Stimulated activated CD8-positive, alpha-beta memory T cell treated with anti-CD3 and anti-CD28 coated beads, Interleukin-7, amount 100 ng/mL, for 4 hours (primary cell): ENCODE measurements around the gene SYNJ1.
"Not testable (repeated sequence)": the region's sequence is repeated elsewhere in the genome, so short reads cannot be mapped to it uniquely, and the experiment has no call there.

Experiments
- DNase-seq, 2 donors: peaks; one replicate each; pipeline ENCODE4 v3.0.0-alpha.2; 2020; ENCODE audit warnings: low read depth in 2 of 2

SYNJ1 gene

DNA sequence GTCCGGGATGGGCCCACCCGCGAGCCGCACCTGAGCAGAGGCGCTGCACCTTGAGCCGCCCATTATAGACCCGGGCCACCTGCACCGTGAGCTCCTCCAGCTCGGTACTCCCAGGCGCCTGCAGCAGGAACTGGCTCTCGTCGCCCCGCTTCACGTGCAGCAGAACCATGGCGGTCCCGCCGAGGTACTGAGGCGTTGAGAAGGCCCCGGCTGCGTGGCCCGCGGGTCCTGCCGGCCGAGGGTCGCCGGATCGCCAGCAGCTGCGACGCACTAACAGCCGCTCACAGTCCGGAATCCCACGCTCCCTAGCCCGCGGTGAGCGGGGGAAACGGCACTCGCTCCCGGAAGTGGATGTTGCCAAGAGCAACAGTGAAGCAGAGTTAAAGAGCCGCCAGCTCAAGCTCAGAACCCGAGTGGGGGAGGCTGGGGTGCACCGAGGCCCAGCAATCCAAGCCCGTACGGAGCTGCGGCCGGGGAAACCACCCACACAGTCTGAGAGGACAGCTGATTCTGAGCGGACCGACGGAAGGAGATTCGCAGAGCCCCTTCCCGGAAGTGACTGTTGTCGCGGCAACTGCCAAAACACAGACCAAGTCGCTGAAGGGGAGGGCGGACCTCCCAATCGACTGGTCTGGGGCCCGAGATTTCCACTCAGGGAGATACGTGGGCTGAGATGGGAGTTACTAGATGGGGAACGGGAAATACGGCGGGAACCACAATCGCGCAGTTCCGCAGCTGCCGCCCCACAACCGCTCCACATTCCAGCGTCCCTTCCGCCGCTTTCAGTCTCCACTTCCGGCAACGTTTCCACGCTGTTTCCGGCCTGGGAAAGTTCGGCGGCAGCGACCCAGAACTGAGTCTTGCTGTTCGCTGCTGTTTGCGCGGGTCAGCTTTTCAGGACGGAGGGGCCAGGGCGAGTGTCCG lies 115.5 kb downstream of the SYNJ1 start, which contains the start of gene CFAP298:
TSS of gene CFAP298 (minus strand) at position 303 of the 924 bp plus-strand sequence. CDS start at position 169, 134 bp downstream.
- peak; percentile 74 to 80 for DNase-seq

DNA sequence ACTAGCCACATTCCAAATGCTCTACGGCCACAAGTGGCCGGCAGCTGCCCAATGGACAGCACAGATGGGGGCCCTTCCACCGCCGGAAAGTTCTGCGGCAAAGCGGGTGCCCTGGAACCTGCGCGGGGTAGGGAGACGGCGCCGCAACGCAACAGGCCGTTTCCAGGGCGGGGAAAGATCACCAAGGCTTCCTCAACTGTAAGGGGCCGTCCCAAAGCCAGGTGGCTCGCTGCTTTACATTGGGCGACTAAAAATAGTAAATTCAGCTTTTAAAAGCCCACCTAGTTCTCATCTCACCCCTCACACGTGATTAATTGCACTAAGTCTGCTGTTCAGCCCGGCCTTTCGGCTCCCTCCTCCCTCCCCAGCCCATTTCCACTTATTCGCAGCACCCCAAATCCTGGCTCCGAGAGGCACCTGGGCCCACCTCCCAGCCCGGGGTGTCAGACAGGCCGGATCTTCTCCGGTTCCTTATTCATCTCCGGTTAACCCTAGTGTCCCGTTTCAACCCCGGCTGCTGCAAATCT lies 116.3 kb downstream of the SYNJ1 start:
- peak; percentile 10 to 17 for DNase-seq

DNA sequence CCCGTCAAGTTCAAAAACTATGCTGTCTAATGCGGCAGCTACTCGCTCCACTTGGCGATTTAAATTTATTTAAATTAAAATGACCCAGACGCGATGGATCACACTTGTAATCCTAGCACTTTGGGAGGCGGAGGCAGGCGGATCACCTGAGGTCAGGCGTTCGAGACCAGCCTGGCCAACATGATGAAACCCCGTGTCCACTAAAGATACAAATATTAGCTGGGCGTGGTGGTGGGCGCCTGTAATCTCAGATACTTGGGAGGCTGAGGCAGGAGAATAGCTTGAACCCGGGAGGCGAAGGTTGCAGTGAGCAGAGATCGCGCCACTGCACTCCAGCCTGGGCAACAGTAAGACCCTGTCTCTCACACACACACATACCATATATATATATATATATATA lies 116.9 kb downstream of the SYNJ1 start:
- not testable (repeated sequence) for DNase-seq

DNA sequence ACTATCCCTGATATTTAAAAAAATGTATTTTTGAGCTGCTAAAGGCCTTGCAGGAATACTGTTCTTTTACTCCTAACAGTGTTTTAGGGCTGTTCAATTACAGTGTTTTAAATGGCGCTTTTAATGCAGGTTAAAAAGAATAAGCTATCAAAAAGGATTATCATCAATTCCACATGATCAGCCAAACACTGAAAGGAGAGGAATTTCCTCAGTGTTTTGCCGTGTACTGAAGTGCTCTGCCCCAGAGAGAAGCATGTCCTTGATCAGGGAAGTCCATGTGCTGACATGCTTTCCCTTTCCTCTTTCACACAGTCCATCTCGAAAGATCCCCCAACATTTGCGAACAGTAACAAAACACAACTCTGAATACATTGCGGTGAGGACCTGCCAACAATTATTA lies 119.0 kb downstream of the SYNJ1 start:
- DNase-seq: no peak

DNA sequence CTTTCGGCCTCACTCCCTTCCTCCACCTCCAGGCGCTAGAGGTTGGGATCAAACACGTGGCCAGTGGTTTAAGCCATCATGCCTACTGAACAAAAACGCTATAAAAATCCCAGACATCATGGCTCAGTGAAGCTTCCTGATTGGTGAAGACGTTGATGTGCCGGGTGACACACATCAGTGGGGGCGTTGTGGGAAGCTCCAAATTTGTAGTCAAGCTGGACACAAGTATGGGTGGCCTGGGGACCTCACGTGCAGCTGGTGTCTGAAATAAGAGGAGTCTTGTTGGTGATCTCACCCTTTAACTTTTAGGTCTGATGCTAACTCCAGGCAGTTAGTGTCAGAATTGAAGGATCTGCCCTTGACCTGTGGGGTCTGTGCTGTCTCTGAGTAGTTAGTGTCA lies 122.3 kb downstream of the SYNJ1 start:
- DNase-seq: no peak

DNA sequence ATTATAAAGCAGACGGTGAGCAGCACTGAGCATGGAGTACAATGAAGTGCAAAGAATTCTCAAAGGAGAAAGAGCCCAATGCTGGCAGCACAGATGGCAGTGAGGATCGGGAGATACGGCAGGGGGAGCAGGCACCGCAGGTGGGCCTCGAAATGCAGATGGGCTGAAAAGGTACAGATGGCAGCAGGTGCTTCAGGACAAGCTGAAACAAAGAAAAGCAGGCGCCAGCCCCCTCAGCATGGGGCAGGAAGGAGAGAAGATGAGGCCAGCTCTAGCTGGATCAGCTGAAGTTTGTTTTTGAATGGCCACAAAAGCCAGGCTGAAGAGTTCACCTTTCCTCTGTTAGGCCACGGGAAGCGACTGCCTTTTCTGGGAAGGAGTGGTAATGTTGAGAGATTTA lies 123.3 kb downstream of the SYNJ1 start:
- DNase-seq: no peak

DNA sequence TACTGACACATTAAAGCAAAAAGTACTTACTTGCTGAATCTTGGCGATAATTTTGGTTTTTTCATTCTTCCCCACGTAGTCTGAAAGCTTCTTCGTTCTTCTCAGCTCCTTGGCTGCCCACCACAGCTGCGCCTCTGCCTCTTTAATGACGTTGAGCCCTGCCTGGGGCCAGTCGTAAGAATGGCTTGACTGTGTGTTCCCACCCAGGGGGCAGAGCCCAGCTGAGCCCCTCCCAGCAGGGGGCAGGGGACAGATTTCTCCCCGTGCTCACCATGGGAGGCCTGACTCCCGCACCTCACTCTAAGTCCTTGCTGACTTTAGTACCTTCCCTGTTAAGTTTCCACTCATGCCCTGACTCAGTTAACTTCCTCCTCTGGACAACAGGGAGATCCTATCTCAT lies 124.7 kb downstream of the SYNJ1 start:
- DNase-seq: no peak

DNA sequence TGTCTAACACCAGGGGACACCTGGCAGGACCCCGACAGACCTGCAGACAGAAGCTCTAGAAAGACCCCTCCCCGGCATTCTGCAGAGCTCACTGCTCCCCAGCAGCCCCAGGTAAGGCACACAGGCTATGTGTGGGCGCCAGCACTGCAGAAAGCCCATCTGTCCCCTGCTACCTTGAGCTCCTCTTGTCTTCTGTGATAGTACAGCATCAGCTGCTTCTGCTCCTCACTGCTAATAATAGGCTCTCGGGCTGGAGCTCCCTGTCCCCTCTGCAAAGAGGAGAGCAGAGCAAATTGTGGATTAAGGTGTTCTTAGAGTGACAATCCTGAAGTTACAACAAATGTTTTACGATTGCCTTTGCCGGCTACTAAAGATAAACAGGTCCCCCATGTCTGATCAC lies 125.7 kb downstream of the SYNJ1 start:
- no peak for DNase-seq

DNA sequence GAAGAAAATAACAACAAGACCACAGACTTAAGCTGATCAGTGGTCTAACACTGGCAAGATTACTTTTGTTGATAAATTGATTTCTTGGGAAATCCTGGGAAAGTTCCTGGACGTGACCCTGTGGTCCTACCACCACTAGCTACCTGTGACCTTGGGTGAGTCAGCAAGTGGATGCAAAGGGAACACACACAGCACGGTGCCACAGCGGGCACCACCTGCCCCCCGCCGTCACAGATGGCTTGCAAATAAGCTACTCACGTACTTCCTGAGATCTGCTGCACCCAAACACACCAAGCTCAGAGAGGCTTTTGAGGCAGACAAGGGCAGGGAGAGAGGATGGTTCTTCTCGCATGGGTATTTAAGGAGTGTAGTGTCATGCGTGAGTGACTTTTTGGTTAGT lies 128.3 kb downstream of the SYNJ1 start:
- no peak for DNase-seq

DNA sequence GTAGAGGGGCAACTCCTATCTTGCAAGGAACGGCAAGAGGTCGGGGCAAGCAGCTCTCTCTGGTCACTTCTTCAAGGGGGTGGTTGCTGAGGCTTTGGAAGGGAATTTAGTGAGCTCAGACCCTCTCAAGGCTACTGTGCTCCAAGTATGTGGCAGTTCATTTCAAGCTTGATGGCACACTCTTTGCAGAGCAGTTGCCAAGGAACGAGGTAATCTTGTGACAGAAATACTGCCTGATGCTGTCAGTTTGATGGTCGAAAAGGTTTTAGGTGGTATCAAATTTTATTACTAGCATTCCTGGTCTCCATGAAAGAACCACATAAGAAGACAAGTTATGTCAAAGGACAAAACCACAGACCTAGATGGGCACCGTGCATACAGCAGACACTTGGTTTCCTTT lies 128.7 kb downstream of the SYNJ1 start:
- DNase-seq: no peak

DNA sequence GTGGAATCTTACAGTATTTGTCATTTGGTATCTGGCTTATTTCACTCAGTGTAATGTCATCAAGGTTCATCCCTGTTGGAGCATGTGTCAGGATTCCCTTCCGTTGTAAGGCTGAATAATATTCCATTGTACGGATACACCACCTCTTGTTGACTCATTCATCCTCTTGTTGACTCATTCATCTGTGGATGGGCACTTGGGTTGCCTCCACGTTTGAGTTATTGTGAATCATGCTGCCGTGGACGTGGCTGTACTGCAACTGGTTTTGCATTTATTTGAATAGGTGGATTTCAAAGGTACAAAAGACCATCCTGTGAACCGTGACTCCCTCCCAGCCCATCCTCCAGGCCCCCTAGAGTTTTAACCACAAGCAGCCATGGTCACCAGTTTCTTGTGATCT lies 130.6 kb downstream of the SYNJ1 start:
- no peak for DNase-seq

DNA sequence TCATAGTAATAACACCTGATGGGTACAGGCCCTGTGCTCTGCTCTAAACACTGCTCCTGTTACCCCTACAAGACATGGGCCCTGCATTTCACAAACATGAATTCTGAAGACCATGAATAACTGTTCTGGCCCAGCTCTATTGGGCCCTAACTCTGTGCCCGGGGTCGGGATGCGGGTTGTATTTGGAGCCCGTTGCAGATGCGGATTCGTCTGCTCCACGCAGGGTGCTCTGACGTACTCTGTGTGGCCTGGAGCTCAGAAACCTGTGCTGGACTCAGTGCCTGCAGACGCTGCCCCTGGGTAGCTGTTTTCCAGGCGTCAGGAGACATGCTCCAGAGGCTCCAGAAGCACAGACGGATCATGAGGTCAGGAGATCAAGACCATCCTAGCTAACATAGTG lies 132.4 kb downstream of the SYNJ1 start:
- DNase-seq: no peak

DNA sequence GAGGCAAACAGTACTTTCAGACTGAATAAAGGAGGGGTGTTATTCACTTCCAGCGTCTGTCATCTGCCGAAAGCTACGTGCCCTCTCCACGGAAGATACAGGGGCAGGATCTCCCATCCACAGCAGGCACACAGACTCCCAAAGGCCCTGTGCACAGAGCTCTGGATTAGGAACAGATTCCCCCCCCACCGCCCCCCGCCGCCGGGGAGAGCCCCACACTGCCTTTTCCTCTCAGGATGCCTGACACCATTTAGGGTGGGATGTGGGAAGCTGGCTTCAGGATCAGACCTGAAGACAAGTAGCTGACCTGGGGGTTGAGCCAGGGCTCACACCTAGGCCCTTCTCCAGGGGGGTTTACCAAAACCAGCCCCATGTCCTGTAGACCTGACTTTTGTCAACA lies 134.1 kb downstream of the SYNJ1 start:
- DNase-seq: no peak

DNA sequence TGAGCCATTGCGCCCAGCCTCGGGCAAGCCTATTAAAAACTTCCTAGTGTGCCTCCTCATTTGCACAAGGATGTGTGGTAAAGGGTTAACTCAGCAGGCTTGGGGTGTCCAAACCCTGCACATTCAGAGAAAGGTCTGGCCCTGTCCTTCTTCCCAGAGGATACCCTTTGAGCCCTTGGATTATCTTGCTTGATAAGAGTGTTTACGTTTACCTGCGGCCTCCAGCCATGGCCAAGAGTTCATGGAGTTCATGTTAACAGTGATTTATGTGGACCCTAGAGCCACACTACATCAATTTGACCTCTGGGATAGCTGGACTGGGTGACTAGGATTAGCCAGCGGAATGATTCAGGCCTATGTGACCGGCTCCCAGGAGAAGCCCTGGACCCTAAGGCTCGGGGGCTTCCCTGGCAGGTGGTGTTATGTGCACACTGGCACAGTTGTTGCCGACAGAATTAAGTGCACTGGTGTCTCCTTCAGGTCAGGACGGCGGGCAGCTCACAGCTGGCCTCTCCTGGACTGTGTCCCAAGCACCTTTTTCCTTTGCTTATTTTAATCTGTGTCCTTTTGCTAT lies 134.8 kb downstream of the SYNJ1 start:
- no peak for DNase-seq

DNA sequence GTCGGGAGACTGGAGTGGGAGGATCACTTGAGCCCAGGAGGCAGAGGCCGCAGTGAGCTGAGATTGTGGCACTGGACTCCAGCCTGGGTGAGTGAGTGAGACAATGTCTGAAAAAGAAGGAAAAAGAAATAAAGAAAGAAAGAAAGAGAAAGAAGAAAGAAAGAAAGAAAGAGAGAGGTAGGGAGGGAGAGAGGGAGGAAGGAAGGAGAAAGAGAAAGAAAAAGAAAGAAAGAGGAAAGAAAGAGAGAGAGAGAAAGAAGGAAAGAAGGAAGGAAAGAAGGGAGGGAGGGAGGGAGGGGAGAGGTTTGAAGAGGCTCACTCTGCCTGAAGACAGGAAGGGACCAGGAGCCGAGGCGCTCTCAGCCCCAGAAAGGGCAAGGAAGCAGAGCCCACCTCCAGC lies 137.7 kb downstream of the SYNJ1 start:
- no peak for DNase-seq

DNA sequence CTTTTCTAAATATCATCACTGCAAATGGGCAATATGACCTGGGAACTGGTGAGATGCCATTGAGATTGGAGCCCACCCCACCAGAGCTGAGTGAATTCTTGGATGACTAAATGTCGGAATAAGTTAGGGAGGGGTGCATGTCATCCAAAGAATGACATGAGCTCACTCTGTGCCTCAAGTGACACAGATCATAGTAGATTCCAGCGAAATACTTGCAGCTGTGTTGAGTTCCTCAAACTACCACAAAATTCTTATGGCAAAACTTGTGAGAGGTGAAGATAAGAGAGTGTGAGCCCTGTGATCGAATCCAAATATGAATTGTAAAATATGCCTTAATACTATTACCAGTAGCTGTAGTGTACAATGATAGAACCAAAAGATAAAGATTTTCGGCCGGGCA lies 140.2 kb downstream of the SYNJ1 start:
- DNase-seq: no peak

DNA sequence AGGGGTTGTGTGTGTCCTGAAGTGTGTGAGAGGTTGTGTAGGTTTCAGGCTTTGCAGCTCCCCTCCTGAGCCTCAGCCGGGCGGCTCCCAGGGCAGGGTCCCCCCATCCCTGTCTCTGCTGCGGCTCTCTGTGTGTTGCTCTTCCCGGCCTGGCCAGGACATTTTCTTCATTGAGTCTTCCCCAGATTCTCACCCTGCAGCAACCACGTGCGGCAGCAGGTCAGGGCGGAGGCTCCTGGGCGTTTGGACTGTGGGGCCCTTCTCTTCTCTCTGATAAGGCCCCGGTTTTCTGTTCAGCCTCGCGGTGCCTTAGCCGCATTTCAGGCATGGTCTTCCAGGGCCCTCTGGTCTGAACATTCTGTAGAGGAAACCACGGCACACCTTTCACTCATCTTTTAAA lies 140.7 kb downstream of the SYNJ1 start:
- no peak for DNase-seq

DNA sequence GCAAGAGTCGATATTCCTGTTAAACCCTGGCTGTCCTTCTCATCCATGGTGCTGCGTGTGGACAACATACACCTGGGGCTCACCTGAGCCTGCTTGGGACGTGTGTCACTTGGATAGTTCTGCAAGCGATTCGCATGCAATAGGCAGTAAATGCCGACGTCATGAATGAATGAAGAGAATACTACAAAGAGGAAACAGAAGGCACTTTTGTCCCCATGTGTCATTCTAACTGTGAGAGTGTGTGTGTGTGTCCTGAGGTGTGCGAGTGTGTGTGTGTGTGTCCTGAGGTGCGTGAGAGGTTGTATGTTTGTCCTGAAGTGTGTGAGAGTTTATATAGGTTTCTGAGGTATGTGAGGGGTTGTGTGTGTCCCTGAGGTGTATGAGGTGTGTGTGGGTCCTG lies 141.8 kb downstream of the SYNJ1 start:
- DNase-seq: no peak

DNA sequence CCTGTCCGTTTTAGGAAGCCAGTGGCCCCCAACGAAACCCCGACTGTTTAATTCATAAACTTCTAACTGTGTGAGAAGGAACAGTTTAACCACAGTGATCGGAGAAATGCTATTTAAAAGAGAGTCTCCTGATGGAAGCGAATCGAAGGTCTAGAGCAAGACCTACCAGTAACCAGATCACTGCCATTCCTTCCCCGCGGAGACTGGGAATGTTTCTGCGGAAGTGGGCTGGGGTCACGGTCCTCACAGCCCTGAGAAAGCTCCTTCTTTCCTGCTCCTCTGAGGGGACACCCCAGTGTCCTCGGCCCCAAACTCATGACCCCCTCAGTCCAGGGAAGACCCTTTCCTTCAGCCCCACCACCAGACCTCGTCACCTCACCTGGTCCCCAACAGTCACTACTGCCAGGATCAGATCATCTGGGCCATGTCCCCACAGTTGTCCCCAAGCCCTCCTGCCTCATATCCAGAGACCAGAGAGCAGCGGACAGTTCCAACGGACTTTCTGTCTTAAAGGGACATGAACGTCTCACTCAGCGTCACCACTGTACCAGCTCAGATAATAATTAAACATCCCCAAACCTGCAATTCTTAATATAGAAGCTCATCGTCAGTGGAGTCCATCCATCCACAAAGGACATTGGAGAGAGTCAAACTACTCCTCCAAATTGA lies 142.6 kb downstream of the SYNJ1 start, which contains the start of gene TCP10L:
TSS of gene TCP10L (minus strand) at position 482 of the 669 bp plus-strand sequence. CDS start 1,219 bp downstream, outside the sequence.
- no peak for DNase-seq

DNA sequence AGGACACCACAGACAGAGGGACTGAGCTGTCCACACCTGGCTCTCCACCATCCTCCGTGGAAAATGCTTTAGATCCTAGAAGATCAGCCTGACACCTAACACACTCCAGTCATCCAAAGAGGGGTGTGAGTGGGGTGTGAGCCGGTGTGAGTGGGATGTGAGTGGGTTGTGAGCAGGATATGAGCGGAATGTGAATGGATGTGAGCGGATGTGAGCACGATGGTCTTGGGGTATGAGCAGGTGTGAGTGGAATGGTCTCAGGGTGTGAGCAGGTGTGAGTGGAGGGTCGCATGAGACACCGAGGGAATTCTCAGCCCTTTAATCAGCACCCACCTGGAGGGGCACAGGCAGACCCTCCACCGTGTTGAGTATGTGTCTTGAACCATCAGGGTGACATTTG lies 143.3 kb downstream of the SYNJ1 start:
- DNase-seq: no peak

DNA sequence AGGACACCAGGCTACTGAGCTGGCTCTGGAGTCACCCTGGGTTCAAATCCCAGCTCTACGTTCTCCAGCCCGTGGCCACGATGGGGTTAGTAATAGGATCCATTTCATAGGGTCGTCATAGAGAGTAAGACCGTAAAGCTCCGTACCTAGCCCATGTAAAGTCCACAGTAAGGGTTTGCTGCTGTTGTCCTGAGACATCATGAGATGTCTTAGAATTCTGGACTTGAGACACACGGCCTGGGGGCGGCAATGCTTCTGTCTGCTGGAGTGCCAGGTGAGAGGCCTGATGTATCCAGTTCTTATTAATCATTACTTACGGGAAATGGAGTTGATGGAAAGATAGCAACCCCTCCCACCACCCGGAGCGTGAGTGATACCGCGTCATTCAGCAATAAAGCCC lies 146.1 kb downstream of the SYNJ1 start:
- no peak for DNase-seq

DNA sequence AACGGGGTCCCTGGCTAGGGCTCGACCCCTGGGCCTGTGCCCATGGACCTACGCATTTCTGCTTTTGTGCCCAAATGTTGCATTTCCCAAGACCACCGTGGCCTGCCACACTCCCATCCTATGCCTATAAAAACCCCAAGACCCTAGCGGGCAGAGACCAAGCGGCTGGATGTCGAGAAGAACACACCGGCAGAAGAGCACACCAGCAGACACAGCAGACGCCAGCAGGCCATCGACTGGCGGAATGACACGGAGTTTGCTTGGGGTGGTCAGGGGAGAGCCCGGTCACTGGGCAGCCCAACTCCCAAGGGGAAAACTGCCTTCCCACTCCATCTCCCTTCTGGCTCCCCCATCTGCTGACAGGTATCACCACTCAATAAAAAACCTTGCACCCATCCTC lies 146.9 kb downstream of the SYNJ1 start:
- no peak for DNase-seq
